ENCODE measurements around the gene TMEM132C.
"Not testable (repeated sequence)": the region's sequence is repeated elsewhere in the genome, so short reads cannot be mapped to it uniquely, and the experiment has no call there.

The TMEM132C gene

GRCh38 chr12:128571906-128572810, 305.2 kb downstream of the TMEM132C start:
- no peak for DNase-seq

DNA sequence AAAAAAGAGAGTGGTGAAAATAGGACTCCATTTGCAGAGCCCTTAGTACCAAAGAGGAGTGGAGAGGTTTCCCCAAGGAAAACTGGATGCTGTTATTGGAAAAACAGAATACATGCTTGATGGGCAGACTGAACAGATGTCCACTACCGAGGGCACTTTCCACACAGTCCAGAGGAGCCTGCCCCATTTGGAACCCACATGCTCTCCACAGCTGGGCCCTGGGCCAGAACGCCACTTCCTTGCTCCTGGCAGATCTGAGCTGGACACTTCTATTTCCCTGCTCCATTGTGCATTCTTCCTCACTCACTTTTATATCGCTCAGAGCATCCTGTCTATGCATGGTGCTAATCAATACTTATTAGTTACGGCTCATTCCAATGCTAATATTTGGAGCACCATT, 306.9 kb downstream of the TMEM132C start:
- no peak for DNase-seq

DNA sequence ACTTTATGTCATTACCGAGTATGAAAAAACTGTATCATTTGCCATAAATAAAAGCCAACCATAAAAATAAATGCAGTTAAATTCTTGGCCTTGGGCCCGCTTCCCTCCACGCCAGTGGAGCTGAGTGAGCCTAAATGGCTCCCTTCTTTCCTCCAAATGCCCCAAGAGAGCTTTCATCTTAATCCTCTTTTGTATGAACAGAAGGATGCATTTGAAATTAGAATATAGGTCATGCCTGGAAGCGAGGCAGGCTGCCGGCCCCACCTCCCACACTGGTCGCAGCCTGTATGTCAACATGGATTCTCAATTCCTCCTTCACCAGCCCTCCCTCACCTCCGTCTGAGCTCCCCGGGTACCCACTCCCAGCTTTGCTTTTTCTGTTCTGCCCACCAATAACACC, 311.1 kb downstream of the TMEM132C start:
- no peak for DNase-seq

- DNase-seq: no peak
Observed at GRCh38 chr12:128581321-128581761, 314.4 kb downstream of the TMEM132C start.

DNA sequence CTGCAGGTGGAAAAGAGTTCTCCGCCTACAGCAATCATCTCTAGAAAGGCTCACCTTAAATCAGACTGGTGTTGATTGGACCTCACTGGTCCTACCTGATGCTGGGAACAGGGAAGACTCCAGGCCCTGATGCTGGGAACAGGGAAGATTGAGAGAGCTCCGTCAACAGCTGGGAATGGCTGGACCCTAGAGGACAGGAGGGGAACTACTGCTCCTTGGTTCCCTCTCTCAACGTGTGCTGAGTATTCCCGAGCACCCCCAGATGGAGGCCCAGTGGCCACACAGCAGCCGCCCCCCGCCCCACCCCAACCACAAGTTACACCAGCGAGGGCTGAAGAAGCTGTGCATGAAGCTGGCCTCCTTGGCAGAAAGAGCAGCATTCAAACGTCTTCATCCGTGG, 316.5 kb downstream of the TMEM132C start:
- no peak for DNase-seq

GRCh38 chr12:128586451-128587029, 319.6 kb downstream of the TMEM132C start:
- DNase-seq: no peak

DNA sequence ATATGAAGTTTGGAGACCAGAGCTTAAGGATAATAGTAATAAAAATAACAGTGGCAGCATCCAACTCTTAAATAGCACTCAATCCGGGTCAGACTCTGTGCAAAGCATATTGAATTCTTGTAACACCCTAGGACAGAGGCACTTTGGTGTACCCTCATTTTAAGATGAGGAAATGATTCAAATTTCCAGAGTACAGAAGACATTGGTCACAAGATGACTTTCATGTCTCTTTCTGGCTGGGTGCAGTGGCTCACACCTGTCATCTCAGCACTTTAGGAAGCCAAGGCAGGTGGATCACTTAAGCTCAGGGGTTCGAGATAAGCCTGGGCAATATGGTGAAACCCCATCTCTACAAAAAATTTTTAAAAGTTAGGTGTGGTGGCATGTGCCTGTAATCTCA, 320.9 kb downstream of the TMEM132C start:
- no peak for DNase-seq

GRCh38 chr12:128592220-128592744, 325.3 kb downstream of the TMEM132C start:
- DNase-seq: no peak

- DNase-seq: no peak
Observed at GRCh38 chr12:128594521-128594920, 327.6 kb downstream of the TMEM132C start.

DNA sequence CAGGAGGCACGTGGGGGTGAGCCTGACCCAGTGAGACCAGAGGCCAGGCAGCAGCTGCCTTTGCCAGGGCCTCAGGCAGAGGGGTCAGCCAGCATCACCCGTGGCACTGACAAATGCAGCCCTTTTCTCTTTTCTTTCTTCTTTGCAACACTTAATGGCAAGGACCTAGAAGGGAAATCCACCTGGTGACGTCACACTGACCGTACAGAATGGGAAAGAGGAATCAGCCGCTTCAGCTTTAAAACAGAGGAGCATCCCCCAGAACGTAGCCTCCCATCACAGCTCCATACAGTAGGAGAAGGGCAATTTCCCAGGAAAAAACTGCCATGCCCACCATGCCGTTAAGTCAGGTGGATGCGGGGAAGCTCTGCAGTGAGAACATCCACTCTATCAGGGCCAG, 328.6 kb downstream of the TMEM132C start:
- no peak for DNase-seq

GRCh38 chr12:128600886-128601285, 333.9 kb downstream of the TMEM132C start:
- DNase-seq: no peak

DNA sequence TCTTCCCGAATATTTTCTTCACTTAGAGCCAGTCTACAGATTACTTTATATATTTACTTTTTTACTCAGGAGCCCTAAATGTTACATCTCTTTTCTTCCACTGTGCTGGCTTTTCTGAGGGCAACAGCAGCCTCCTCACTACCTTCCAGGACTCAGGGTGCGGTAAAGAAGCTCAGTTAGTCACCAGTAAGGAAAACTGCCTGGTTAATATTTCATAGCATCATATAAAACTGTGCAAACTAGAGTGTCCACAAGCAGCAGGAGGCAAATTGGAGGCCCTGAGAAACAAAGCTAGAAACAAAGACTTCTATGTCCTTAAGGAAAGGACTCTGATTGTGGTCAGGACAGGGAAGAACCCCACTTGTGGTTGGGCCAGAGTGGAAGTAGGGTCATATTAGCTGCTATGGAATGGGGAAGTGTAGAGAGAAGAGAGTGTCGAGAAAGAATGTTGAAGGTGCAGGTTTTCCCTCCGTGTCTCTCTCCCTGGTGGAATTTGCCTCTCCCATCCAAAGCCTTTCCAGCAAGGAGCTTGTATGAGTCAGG, 336.7 kb downstream of the TMEM132C start:
- DNase-seq: no peak

DNA sequence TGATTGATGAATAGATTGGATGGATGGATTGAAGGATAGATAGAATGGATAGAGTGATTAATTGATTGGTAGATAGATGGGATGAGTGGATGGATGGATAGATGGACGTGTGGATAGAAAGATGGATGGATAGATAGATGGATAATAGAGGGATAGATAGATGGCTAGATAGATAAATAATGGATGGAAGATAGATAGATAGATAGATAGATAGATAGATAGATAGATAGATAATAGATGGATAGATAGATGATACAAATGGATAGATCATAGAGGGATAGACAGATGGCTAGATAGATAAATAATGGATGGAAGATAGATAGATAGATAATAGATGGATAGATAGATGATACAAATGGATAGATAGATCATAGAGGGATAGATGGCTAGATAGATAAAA, 337.2 kb downstream of the TMEM132C start:
- not testable (repeated sequence) for DNase-seq

GRCh38 chr12:128606051-128606450, 339.1 kb downstream of the TMEM132C start:
- DNase-seq: no peak

- no peak for DNase-seq
Observed at GRCh38 chr12:128606538-128606937, 339.6 kb downstream of the TMEM132C start.

DNA sequence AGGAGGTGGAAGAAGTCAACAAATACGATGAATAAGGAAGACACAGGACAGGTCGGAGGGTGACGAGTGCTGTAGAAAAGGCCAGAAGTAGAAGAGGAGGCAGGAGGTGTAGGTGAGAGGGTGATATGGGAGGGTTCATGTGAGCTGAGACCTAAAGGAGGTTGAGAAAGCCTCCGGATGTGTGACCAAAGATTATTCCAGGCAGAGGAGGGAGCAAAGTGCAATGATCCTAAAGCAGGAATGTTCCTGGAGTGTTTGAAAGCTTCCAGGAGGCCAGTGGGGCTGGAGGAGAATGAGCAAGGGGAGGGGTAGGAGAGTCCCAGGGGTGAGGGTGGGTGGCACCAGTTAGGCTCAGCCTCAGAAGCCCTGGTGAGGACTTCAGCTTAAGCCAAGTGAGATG, 340.0 kb downstream of the TMEM132C start:
- no peak for DNase-seq

- DNase-seq: no peak
Observed at GRCh38 chr12:128607641-128608040, 340.7 kb downstream of the TMEM132C start.

DNA sequence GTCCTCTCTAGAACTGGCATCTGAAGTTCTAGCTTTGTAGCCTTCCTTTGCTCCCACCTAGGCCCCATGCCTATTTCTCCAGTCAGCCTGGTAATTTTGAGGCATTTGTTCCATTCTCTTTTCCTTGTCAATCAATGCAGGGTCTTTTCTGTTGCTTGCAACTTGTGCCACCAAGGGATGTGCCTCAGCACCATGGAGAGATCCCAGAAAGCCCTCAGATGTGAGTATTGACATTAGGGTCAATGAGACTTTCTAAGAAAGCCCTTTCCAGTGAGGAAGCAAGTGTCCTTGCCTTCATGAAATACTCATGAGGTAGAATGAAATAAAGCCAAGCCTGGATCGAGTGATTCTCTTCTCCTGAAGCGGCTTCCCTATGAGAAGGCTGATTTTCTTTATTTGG, 342.9 kb downstream of the TMEM132C start:
- DNase-seq: no peak

- DNase-seq: no peak
Observed at GRCh38 chr12:128611736-128612135, 344.8 kb downstream of the TMEM132C start.

DNA sequence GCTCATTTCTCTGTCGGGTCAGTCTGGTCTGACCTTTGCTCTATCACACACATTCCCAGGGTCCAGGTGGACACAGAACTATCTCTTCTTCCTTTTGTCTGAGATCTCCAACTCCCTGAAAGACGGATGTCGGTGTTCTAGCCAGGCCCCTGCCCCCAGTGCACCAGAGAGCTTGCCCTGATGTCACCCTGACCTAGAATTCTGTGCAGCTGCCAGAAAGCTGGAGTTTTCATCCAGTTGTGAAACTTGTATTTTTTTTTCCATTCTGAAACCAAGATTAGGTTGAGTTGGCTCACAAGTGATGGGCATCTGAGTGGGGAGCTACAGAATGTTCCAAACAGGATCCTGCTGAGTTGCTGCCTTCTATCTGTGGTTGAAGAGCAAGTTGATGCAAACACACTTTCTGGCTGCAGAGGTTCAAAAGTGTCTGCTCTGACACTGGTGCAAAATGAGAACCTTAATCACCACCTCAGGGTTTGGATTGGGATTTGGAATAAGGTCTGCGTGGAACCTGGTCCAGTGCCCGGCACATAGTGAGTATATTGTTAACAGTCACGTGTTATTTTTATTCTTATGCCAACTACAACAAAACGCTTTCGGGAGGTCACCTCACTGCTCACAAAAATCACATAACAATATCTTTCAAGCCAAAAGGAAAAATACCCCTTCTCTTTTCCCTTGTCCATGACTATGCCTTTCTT, 345.3 kb downstream of the TMEM132C start:
- DNase-seq: no peak

GRCh38 chr12:128613837-128614590, 347.0 kb downstream of the TMEM132C start:
- no peak for DNase-seq

GRCh38 chr12:128617304-128617833, 350.4 kb downstream of the TMEM132C start:
- no peak for DNase-seq
